Mesodermal cell (in vitro differentiated cells): Measurements from ENCODE around the gene CACNA1E.

Experiments used
- H3K27ac ChIP-seq: 2 replicates; pipeline ENCODE4 v1.7.0; 2013; ENCODE audit warnings: mild to moderate bottlenecking, low read depth, low read length, moderate library complexity; ENCODE audit not compliant: severe bottlenecking
- H3K36me3 ChIP-seq: 2 replicates; pipeline ENCODE4 v1.7.1; 2013; ENCODE audit warnings: mild to moderate bottlenecking, low read length, moderate library complexity; ENCODE audit not compliant: control insufficient read depth, insufficient read depth
- H3K4me1 ChIP-seq: one replicate; pipeline ENCODE4 v1.7.1; 2013; ENCODE audit warnings: mild to moderate bottlenecking, low read length; ENCODE audit not compliant: insufficient read depth, control insufficient read depth, poor library complexity, severe bottlenecking
- H3K4me3 ChIP-seq: 2 replicates; pipeline ENCODE4 v1.7.0; 2013; ENCODE audit warnings: low read length, control low read depth, mild to moderate bottlenecking; ENCODE audit not compliant: insufficient read depth, poor library complexity, severe bottlenecking; ENCODE audit errors: extremely low read depth
- H3K9me3 ChIP-seq: 2 replicates; pipeline ENCODE4 v1.7.1; 2013; ENCODE audit warnings: mild to moderate bottlenecking, low read length, moderate library complexity; ENCODE audit not compliant: control insufficient read depth
- WGBS, 2 experiments: methylation state at CpG; one replicate each; pipeline ENCODE4 v1.1.5; 2013; ENCODE audit warnings: missing lambda C conversion rate in 2 of 2; ENCODE audit not compliant: insufficient coverage in 2 of 2; 5-methylcytosine and 5-hydroxymethylcytosine counted together

The CACNA1E gene

GRCh38 chr1:181497870-181498269, 14.6 kb downstream of the CACNA1E start:
- Histone ChIP-seq H3K9me3 (no peaks in the 10 kb centered on the region), H3K36me3 (no peaks in the 10 kb centered on the region), H3K4me1 (peaks cover 6% of the 10 kb centered on the region), H3K4me3 (no peak overlapping the region), H3K27ac (no peak overlapping the region)
- WGBS, 2 experiments: 81 to 83% methylated on average over 3 to 5 of the region's 6 CpGs

GRCh38 chr1:181499825-181500224, 16.5 kb downstream of the CACNA1E start:
- H3K36me3 ChIP-seq: no peaks in the 10 kb centered on the region
- H3K9me3 ChIP-seq: no peaks in the 10 kb centered on the region
- H3K27ac ChIP-seq: no peak overlapping the region
- no peak overlapping the region for H3K4me3 ChIP-seq
- WGBS, 2 experiments: 81 to 86% methylated on average over 2 to 4 of the region's 4 CpGs
- peaks cover 6% of the 10 kb centered on the region for H3K4me1 ChIP-seq

DNA sequence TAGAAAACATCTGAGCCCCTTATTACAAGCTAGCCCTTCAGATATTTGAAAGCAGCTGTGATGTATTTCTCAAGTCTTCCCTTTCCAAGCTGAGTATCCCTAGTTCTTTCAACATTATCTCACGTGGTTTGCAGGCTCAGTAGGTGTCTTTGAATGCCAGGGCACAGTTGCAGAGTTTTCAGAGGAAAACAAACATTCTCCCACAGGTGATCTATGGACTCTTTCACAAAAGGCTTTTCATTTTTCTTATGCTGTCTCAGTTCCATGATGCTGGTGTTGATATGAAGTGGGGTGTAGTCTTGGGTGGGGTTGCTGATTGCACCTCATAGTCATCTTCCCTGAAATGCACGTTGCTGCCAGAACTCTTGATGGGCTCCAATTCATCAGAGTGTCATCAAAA, 17.3 kb downstream of the CACNA1E start:
- H3K27ac ChIP-seq: no peak overlapping the region

GRCh38 chr1:181501612-181502011, 18.3 kb downstream of the CACNA1E start:
- Histone ChIP-seq H3K4me3 (no peak overlapping the region), H3K4me1 (peaks cover under 1% of the 10 kb centered on the region), H3K27ac (no peak overlapping the region), H3K36me3 (no peaks in the 10 kb centered on the region), H3K9me3 (no peaks in the 10 kb centered on the region)
- WGBS, 2 experiments: 83 to 100% methylated on average over 1 of the region's 1 CpG

More for the DNA sequence above, 17.3 kb downstream of the CACNA1E start:
- no peaks in the 10 kb centered on the region for H3K36me3 ChIP-seq
- no peak overlapping the region for H3K4me3 ChIP-seq
- peaks cover 6% of the 10 kb centered on the region for H3K4me1 ChIP-seq
- 59 to 61% methylated on average over 2 of the region's 2 CpGs for WGBS, 2 experiments
- H3K9me3 ChIP-seq: no peaks in the 10 kb centered on the region

DNA sequence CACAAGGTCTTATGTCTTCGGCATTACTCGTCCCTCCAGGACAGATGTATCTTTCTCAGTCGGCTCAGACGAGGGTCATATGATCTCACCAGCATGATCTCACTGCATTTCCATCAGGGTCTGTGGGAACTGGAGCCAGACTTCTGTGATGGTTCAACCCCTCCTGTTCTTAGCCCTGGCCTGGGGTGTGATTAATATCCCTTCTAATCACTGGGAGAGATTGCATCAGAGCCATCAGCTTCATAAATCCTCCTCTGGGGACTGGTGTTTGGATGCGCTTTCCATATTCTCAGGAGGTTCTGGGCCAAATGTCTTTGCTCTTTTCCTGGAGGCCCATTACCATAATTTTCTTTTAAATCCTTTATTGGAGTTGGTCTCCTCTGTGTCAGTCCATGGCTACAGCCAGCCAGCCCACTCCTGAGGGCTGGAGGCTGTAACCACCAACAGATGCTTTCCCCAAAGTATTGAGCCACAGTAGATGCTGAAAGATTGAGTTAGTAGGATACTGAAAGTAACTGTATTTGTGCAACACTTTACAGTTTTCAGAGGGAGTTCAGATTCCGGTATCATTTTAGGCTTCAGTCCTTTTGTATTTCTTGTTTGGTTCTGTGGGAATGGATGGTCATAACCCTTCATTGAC, 20.0 kb downstream of the CACNA1E start:
- Histone ChIP-seq H3K4me1 (no peaks in the 10 kb centered on the region), H3K27ac (peak overlapping the region; percentile 39), H3K4me3 (no peak overlapping the region), H3K36me3 (no peaks in the 10 kb centered on the region), H3K9me3 (no peaks in the 10 kb centered on the region)
- WGBS, 2 experiments: 82 to 90% methylated on average over 4 to 5 of the region's 6 CpGs

DNA sequence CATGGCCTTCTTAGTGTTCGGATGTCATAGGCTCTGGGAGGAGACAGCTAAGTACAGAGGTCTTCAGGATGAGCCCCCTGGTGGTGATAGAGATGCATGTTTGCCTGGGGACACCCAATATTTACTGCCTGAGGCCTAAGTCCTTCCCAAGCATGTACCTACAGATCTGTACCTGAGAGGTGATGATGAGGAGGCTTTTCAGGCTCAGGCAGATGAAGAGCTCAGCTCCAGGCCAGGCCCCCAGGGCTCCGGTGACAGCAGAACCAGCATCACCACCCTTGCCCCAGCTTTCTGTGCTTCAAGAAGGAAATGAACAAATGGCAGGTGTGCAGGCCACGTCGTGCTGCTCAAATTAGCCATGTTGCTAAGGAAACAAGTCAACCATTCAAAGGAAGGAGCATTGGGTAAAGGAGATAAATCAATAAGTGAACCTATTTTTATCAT, 21.1 kb downstream of the CACNA1E start:
- H3K36me3 ChIP-seq: no peaks in the 10 kb centered on the region
- no peak overlapping the region for H3K27ac ChIP-seq
- no peak overlapping the region for H3K4me3 ChIP-seq
- H3K9me3 ChIP-seq: no peaks in the 10 kb centered on the region
- H3K4me1 ChIP-seq: no peaks in the 10 kb centered on the region
- 62 to 67% methylated on average over 1 to 3 of the region's 4 CpGs for WGBS, 2 experiments

GRCh38 chr1:181506563-181507353, 23.4 kb downstream of the CACNA1E start:
- H3K36me3 ChIP-seq: no peaks in the 10 kb centered on the region
- H3K4me1 ChIP-seq: no peaks in the 10 kb centered on the region
- no peaks in the 10 kb centered on the region for H3K9me3 ChIP-seq
- H3K4me3 ChIP-seq: no peak overlapping the region
- no peak overlapping the region for H3K27ac ChIP-seq
- WGBS, 2 experiments: 89 to 96% methylated on average over 3 to 5 of the region's 5 CpGs

DNA sequence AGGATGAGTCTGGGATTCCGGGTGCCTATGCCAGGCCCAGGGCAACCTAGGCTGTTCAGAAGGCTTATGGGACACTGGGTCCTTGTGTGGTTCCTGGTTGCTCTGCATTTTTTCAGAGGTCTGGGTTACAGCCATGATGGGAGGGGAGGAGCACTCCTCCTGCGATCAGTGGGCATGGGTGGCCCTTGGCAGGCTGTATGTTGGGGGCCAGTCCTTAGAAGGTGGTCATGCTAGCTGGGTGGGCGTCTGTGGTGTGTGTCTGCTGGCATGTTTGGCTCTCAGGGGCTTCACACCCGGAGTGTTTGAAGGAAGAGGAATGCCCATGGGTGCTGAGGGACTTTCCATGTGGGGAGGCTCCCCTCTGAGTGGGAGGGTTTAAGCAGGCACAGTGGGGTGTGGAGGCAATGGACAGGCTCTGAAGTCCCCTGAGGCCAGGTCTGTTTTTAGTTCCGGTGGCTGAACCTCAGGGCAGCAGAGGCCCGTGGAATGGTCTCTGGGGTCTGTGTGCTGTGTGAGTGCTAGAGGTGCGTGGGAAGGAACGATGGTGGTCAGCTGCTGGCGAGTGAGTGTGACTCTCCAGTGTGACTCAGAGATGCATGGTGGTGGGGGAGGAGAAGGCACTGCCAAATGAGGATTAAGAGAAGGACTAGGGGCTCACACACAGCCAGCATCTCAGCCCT, 25.3 kb downstream of the CACNA1E start:
- no peaks in the 10 kb centered on the region for H3K9me3 ChIP-seq
- no peaks in the 10 kb centered on the region for H3K4me1 ChIP-seq
- WGBS, 2 experiments: 86 to 88% methylated on average over 6 to 8 of the region's 9 CpGs
- no peaks in the 10 kb centered on the region for H3K36me3 ChIP-seq
- H3K4me3 ChIP-seq: no peak overlapping the region
- H3K27ac ChIP-seq: no peak overlapping the region

- Histone ChIP-seq H3K27ac (no peak overlapping the region), H3K9me3 (no peaks in the 10 kb centered on the region), H3K36me3 (no peaks in the 10 kb centered on the region), H3K4me1 (no peaks in the 10 kb centered on the region), H3K4me3 (no peak overlapping the region)
- WGBS, 2 experiments: 71 to 86% methylated on average over 2 to 3 of the region's 4 CpGs
Measured at GRCh38 chr1:181513786-181514297, 30.5 kb downstream of the CACNA1E start.

DNA sequence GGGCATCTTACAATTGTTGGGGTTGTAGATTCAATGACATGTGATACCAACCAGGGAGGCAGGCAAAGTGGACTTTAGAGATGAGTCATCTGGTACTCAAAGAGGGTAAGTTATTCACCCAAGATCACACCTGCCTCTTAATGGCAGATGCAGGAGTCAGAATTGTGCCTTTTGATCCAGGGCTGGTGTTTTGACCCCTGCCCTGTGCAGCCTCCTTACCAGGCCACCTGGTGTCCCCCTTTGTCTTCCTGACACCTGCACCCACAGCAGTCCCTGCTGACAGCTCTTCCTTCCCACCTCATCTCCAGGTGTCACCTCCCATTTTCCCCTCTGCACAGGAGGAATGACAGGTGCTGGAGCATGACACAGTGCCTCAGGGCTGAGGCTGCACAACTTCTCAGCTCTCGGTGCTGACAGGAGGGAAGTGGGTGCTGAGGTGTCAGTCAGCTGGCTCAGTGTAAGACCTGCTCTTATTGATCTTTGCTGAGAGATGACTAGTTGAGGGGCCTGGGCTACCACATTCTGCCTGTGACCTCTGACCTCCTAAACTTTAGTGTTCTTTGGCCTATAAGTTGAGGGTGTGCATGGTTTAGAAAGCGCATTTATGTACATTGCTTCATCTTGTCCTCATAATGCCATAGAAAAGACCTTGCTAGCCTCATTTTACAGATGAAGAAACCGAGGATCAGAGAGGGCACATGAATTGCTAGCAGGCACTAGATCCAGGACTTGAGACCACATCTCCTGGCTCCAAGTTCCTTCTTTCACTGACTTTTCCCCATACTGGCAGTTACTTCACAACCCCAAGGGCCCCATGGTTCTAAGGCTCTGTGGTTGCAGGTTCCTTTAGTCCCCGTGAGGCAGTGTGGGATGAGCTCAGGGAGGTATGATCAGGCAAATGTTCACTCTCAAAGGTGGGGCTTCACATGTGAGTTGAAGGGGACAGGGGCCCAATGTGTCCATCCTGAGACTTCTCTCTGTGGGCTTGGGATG, 31.3 kb downstream of the CACNA1E start:
- Histone ChIP-seq H3K4me3 (no peak overlapping the region), H3K27ac (no peak overlapping the region), H3K36me3 (no peaks in the 10 kb centered on the region), H3K4me1 (no peaks in the 10 kb centered on the region), H3K9me3 (no peaks in the 10 kb centered on the region)
- WGBS, 2 experiments: 85 to 87% methylated on average over 3 of the region's 4 CpGs
